Measurements from ENCODE around the gene NPFF.

NPFF gene

GRCh38 chr12:53514628-53515290 is 7.5 kb upstream of the NPFF start:
- no peak for DNase-seq (ENCODE audit: low read depth, low spot score)

DNA sequence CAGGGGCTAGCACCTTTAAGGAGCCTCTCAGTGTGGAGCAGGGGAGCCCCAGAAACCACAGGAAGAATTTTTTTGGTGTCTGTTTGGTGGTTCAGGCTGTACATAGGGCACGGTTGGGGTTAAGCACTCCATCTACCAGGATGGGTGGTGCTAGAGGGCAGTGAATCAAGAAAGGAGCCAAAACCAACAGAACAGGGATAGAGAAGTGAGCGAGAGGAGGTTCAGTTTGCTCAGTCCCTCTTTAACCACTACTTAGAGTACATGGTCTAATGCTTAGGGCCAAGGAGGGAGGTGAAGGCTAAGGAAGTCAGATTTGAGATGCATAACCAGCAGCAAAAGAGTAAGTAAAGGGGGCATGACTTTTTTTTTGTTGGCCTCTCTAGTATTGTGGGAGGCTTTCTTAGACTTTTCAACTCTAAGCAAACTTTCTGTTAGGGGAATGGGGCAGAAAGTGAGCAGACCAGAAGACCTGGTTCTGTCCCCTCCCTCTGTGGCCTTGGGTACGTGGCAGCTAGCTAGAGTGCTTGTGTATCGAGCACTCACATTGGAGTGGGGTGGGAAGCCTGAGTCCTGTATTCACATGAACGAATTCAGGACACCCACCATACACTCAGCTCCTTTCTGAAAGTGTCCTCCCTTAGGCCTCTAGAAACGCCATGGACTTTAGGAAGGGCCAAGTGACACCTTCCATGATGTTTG is 6.6 kb upstream of the NPFF start:
- DNase-seq (ENCODE audit: low read depth, low spot score) = no peak

- no peak for DNase-seq (ENCODE audit: low read depth, low spot score)
These were observed 3.0 kb upstream of the NPFF start for GRCh38 chr12:53510181-53510812.

DNA sequence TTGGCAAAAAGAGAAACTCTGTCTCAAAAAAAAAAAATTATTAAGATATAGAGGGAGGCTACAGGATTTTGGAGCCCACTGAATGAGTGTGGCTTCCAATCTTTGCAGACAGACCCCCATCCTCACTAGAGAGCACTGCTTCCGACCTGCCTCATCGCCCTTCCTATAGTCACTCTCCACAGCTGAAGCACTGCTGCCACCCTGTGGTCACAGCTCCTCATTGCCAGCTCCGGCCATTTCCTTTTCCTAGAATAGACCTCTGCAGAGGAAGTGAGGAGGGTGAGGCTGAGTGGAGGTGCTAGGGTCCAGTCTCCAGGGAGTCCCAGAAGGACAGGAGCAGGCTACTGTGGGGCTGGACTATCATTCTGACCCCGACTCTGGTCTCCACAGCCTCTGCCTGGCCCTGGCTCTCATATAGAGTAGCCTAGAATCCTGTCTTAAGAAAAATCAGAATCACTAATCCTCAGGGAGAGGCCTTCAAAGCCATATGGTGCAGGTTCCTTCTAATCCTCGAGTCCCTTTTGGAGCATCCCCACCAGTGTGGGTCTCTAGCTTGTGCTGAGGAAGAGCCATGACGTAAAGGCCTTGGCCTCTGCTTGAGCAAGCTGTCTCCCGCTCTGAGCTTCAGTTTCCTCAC is 1.4 kb upstream of the NPFF start:
- DNase-seq (ENCODE audit: low read depth, low spot score) = no peak

DNA sequence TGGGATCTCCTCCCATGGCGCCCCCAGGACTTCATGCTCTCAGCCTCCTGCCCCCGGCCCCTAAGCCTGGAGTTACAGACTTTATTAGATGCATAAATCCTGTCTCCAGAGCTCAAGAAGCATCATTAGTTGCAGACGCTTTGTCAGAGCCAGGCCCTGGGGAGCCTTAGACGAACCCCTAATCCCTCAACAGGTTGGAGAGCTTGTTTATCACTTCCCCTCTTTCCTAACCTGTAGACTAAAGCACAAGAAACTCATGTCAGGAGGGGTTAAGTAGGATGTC is 260 bp upstream of the NPFF start:
- no peak for DNase-seq (ENCODE audit: low read depth, low spot score)

- no peak for DNase-seq (ENCODE audit: low read depth, low spot score)
These were observed 866 bp downstream of the NPFF start for GRCh38 chr12:53506450-53506785.

- DNase-seq (ENCODE audit: low read depth, low spot score) = no peak
These were observed 1.5 kb downstream of the NPFF start for GRCh38 chr12:53505555-53506449.

DNA sequence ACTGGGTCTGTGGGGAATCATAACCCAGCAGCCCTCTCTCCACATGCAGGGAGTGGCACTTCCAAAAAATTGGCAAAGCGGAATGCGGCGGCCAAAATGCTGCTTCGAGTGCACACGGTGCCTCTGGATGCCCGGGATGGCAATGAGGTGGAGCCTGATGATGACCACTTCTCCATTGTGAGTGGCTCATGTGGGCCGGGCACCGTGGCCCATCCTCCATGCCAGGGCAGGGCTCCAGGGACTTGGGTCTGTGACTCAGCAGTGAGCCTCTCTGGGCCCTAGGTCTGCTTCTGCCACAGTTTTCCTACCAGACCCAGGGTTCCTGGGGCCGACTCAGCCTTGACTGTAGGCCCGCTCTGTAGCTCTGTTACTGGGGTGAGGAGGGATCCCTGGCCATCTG is 2.2 kb downstream of the NPFF start:
- DNase-seq (ENCODE audit: low read depth, low spot score) = no peak

- DNase-seq (ENCODE audit: low read depth, low spot score) = no peak
These were observed 3.0 kb downstream of the NPFF start for GRCh38 chr12:53504004-53504920.

DNA sequence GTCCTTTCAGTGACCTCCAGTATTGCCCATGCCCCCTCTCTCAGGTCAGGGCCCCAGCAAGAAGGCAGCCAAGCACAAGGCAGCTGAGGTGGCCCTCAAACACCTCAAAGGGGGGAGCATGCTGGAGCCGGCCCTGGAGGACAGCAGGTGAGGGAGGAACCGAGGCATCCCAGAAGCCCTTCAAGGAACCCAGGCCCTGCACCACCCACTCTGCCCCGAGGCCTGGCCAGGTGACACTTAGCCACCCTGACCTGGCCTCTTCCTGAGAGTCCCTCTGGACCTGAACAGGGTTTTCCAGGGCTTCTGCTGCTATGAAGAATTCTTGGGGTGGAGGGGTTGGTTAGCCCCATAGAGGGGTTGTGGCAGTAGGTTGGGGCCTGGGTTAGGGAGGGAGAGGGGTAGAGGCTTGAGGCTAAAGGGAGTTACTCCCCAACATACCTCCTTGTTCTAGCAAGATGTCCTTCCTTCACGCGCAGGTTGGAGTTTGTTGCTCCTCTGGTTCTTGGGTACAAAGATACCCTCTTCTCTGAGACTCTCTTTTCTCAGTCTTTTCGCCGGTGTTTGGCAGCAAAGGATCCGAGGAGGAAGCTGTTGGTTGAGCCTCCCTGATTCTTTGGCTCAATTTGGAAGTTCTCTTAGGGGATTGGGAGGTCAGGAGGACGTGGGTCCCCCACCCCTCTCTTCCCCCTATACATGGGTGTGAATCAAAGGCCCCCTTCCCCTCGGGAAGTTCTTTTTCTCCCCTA is 4.1 kb downstream of the NPFF start:
- DNase-seq (ENCODE audit: low read depth, low spot score) = no peak

- DNase-seq (ENCODE audit: low read depth, low spot score) = no peak
These were observed 5.0 kb downstream of the NPFF start for GRCh38 chr12:53502331-53502730.

GRCh38 chr12:53501615-53502181 is 5.6 kb downstream of the NPFF start:
- DNase-seq (ENCODE audit: low read depth, low spot score) = no peak

DNA sequence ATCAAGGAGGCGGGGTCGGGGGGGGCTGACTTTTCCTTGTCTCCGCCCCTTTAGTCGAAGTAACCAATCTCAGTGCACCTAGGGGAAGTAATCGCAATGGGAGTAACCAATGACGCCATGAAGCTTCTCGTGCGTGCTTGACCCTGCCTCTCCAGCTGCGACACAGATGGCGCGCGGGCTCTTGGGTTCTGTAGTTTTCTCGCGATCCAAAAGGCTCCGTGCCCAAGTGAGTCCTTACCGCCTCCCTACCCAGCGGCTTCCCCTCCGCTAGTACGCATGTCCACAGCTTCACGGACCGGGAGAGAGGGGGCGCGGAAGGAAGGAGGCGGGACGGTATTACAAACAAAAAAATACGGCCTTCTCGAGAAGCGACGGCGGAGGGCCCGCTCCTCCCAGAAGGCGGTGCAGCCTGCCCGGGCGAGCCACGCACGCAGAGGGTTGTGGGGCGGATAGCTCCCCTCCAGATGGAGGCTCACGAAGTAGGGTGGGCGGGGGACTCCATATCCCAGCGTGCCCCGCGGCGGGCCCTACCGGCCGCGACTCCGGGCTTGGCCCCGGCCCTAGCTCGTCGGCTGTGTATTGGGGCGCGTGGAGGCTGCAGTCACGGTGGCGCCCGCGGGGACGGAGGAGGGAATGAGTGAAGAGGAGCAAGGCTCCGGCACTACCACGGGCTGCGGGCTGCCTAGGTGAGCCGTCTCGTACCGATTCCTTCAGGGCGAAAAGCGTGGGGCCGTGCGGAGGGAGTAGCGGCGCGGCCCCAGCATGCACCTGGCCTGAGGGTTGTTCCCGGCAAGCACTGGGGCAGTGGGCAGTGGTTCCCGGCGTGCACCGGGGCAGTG is 6.3 kb downstream of the NPFF start, which contains the start of gene TARBP2:
Gene TARBP2 (plus strand): TSS at position 508 of the 839 bp plus-strand sequence. CDS start 126 bp downstream, at position 634.
- peak; percentile 99 for DNase-seq (ENCODE audit: low read depth, low spot score)

- no peak for DNase-seq (ENCODE audit: low read depth, low spot score)
These were observed 7.0 kb downstream of the NPFF start for GRCh38 chr12:53500142-53500775.

- DNase-seq (ENCODE audit: low read depth, low spot score) = no peak
These were observed 7.8 kb downstream of the NPFF start, which contains the start of gene MAP3K12 for GRCh38 chr12:53499266-53500141. Gene MAP3K12, minus strand, starts transcription at chr12:53499458. Its CDS starts 12,067 bp downstream, at chr12:53487391.

- no peak for DNase-seq (ENCODE audit: low read depth, low spot score)
These were observed 9.1 kb downstream of the NPFF start for GRCh38 chr12:53498235-53498630.

- DNase-seq (ENCODE audit: low read depth, low spot score) = no peak
These were observed 9.8 kb downstream of the NPFF start for GRCh38 chr12:53497461-53497860.

Measured in iPS DF 19.7 (cell line).